Caki2 (cell line): Measurements from ENCODE around the gene GGNBP2. TPM values are rescaled to one million over a fixed set of nuclear protein-coding genes. Genes with fewer than 3 reads are reported as not detected.

Source experiments
- DNase-seq: peaks from one replicate; pipeline ENCODE4 v3.0.0-alpha.2; 2015; ENCODE audit warnings: low read depth
- in situ Hi-C: cut with HindIII; loops from 2 replicates; pipeline ENCODE4 v1.10.0; 2016; ENCODE audit warnings: low sequenced_read_pairs, low pct_unique_long_range_greater_than_20kb, mixed read lengths
- total RNA-seq: library from RNA; depleted of rRNA; stranded (reverse); fragments of >200 nt; shearing (Covaris generic); gene quantifications from 2 replicates; pipeline ENCODE4 v1.2.3, GENCODE V29; 2014; ENCODE audit warnings: low replicate concordance

Gene GGNBP2
- total RNA-seq, 1 experiment from 2014 or later = 40.0 TPM

DNA sequence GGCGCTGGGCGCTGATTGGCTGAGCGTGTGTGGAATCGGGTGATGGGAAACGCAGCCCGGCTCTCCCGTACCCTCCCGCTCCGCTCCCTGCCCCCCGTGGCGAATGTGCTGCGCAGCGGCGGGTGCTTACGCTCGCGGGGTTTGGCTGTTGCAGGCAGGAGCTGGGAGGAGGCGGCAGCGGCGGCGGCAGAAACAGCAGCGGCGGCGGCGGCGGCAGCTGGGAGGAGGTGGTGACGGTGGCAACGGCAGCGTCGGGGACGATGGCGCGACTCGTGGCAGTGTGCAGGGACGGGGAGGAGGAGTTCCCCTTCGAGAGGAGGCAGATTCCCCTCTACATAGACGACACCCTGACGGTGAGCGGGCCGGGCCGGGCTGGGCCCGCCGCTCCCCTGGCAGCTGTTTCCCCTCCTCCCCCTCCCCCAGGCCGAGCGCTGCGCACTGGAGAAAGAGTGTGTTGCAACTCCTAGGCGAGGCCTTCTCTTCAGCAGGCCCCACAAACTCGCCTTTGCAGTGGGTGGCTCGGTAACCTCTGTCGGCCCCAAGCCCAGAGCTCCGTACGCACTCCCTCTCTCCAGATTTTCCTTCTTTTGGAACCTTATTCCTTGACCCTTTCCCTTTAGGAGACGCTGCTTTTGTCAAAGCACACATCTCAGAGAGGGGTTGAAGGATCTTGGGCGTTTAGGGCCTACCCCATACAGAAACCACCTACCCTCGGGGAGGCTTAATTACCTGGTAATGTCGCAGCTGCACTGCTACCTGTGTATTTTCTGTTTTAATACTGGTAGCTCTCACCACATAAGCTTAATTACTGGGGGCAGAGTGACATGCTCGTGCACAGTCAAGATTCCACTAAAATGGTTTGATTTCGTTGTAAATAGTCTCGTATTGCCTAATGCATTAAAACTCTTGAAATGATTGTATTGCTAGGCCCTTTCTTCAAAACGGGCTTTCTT, 1.0 kb downstream of the GGNBP2 start:
- peak; percentile 97 for DNase-seq
- in situ Hi-C loops = no loop called here

DNA sequence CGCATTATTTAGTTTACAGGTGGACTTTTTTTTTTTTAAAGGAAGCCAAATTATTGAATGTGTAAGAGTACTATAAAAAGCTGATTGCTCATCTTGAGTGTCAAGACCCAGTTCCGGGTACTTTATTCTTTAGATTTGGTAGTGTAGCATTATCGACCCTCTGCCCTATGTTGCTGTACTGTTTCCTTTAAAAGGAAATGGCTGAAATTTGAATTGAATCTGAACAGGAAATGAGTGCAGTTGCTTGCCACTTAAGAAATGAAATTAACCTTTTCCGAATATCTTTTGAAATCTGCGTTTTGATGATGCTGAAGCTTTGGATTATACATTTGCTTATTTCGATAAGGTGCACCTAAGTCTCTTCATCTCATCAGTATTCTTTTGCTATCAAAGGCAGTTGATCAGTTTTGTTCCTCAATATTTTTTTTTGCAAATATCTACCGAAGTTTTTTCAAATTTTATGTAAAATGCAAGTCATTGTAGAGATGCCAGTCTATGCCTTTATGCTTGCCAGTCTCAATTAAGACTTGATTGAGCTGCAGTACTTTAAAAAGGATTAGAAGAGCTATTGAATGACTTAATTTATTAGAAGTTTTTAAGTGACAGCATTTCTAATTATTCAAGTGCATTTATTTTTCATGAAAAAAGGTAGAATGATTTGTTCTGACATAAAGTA, 1.8 kb downstream of the GGNBP2 start:
- in situ Hi-C loops = no loop called here
- no peak for DNase-seq

DNA sequence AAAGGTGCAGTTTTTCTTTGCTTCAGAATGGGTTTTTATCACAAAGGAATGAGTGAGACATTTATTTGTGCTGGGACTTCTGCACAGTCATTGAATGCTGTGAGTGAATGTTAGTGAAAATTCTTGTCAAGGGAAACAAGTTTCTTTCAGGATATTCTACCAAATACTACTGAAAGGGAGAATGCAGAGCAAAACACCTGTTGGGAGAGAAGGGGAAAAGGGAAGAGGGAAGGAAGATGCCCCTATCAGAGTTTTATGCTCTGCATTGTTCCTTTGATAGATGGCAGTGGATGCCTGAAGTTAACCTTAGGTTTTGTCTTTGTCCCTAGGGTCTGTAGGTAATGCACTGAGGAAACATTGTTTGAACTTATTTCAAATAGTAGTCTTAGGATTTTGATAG, 3.1 kb downstream of the GGNBP2 start:
- in situ Hi-C loops = no loop called here
- DNase-seq = no peak

DNA sequence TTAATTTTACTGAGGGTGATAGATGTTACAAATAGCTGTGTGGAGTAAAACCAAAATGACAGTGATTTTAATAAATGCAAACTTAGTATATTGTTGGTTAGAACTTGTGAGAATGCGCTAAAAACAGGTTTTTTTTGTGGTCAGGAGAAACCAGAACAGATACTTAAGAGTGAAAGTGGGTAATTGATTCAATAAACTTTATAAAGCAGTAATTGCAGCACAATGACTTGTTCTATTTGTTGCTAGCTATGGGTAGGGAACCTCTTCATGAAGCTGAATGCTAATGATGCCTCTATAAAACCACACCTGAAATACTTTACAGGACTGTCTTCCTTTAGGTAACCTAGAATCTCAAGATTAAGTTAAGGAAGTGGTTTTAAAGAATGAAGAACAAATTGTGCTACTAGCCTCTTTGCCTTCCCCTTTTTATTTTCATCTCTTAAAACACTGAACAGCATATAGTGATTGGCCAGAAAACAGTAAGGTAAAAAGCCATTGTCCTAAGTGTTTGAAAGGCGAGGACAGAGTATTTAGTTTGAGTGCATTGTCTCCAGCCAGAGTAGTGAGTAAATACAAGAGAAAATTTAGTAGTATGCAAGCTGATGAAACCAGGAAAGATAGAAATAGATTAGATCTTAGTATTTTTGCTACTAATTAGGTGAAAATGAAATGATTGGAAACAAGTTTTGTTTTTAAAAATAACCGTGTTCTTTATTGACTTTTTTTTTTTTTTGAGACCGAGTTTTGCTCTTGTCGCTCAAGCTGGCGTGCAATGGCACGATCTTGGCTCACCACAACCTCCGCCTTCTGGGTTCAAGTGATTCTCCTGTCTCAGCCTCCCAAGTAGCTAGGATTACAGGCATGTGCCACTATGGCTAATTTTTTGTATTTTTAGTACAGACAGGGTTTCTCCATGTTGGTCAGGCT, 6.0 kb downstream of the GGNBP2 start:
- no peak for DNase-seq
- in situ Hi-C loops = no loop called here

GRCh38 chr17:36553459-36553858, 8.7 kb downstream of the GGNBP2 start:
- in situ Hi-C loops = no loop called here
- DNase-seq = no peak

- in situ Hi-C loops = no loop called here
Observed at GRCh38 chr17:36566081-36566480, 21.4 kb downstream of the GGNBP2 start.

DNA sequence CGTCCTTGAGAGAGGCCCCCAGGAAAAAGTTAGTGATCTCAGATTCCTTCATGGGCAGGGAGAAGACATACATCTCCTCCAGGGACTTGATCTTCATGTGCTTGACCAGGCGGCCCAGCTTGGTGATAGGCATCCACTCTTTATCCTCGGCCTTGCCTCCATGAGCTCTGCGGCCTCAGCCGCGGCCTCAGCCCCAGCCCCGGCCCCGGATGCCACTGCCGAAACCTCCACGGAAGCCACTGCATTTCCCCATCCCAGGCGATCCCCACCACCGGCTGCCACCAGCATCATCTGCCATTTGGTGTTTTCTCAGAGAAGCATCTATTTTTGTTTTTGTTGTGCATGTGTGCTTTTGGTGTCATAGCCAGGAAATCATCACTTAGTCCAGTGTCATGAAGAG, 30.3 kb downstream of the GGNBP2 start:
- no peak for DNase-seq
- in situ Hi-C loops = no loop called here

More at GRCh38 chr17:36566081-36566480, 21.4 kb downstream of the GGNBP2 start:
- DNase-seq = no peak

- in situ Hi-C loops = no loop called here
- no peak for DNase-seq
Observed at GRCh38 chr17:36576793-36577192, 32.1 kb downstream of the GGNBP2 start.

DNA sequence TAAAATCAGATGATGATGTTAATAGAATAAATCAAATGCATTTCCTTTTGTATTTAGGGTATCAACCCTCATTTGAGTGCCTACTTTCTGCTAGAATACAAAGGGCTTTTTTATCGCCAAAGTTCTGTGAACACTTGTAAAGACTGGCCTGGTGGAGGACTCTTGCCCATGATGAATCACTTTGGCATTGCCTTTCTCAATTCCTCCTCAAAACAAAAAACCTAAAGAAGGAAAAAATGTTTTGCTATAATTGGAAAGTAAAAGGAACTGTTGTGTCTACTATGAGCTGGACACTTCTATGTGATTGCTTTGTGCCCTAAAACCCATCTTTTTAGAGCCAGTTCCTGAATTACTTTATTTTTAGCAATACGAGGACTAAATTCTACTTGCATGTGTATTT, 34.0 kb downstream of the GGNBP2 start:
- in situ Hi-C loops = no loop called here
- no peak for DNase-seq

DNA sequence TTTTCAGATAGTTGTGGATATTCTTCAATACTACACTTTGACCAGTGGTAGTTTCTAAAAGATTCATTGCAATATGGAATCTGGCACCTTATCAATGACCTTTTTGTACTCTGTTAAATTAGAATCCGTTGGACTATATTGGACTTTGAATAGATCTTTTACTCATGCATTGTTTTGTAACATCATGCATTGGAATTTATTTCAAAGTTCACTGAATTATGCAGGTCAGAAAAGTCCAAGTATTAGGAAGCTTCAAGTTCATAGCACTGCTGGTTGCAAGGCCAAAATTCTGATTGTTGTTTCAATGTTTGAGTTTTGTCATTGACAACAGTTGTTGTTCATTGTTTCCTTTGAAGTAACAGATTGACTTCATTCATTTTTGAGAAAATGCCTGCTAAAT, 39.1 kb downstream of the GGNBP2 start:
- in situ Hi-C loops = no loop called here
- no peak for DNase-seq

DNA sequence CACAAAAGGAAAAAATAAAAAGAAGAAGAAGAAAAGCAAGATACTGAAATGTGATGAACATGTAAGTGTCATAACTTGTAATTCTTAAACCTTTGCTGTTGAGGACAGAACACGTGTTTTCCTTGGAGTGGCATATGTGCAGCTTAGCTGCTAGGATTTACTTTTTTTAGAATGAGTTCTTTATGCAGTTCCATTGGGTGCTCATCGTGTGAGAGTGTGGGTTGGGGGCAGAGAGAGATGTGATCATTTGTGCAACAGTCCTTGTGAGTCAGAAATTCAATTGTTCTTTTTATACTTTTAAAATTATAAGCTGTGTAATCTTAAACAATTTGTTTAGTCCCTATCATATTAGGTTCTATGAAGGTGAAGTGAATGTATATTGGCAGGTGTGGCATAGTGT, 41.4 kb downstream of the GGNBP2 start:
- no peak for DNase-seq
- in situ Hi-C loops = no loop called here

GRCh38 chr17:36590082-36590481, 45.4 kb downstream of the GGNBP2 start:
- in situ Hi-C loops = no loop called here

DNA sequence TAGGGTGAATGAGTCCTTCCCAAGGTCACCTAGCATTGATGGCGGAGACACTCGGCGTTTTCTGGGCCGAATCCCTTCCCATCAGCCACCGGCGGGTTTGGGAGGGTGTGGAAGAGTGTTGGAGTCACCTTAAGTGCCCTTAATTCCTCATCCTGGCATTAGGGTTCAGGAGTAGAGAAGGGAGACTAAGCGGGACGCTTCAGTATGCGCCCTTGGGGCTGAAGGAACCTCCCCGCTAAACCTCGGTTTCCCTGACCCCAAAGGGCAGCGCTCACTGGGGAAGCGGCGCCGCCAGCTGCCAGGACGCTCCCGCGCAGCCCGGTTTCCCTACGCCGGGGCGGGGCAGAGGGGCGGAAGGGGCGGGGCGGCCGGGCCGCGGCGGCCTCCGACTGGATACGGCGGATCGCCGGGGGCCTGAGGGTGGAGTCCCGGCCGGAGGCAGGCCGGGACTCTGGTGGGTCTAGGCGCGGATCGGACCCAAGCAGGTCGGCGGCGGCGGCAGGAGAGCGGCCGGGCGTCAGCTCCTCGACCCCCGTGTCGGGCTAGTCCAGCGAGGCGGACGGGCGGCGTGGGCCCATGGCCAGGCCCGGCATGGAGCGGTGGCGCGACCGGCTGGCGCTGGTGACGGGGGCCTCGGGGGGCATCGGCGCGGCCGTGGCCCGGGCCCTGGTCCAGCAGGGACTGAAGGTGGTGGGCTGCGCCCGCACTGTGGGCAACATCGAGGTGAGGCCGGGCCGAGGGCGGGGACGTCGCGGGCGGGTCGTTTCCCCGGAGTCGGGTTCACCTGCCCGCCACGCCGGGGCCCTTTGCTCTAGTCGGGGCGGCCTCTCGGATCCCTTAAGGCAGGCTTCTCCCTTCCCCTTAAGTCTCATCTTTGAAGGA, 47.0 kb downstream of the GGNBP2 start, which contains the start of gene DHRS11:
Gene DHRS11, plus strand, starts transcription at position 446 of the 882 bp plus-strand sequence. Its CDS starts 131 bp downstream, at position 577.
- in situ Hi-C loops = no loop called here
- DNase-seq = peak; percentile 62

More at GRCh38 chr17:36590082-36590481, 45.4 kb downstream of the GGNBP2 start:
- DNase-seq = no peak

DNA sequence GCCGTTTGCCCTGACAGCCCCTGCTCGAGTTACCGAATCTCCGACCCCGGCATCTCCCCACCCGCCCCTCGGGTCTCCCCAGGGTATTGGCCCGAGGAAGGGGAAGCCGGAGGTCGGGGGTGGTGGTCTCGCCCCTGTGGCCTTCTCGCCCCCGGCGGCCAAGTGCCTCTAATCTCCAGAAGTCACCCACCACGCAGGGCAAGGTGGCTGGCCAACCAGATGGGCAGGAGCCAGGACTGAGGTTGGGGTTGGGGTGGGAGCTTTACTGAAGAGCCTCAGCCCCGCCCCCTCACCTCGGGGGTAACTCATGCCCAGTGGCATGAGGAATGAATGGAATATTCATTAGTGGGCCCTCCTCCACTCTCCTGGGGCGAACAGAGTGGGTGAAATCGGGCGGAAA, 47.6 kb downstream of the GGNBP2 start:
- no peak for DNase-seq
- in situ Hi-C loops = no loop called here

DNA sequence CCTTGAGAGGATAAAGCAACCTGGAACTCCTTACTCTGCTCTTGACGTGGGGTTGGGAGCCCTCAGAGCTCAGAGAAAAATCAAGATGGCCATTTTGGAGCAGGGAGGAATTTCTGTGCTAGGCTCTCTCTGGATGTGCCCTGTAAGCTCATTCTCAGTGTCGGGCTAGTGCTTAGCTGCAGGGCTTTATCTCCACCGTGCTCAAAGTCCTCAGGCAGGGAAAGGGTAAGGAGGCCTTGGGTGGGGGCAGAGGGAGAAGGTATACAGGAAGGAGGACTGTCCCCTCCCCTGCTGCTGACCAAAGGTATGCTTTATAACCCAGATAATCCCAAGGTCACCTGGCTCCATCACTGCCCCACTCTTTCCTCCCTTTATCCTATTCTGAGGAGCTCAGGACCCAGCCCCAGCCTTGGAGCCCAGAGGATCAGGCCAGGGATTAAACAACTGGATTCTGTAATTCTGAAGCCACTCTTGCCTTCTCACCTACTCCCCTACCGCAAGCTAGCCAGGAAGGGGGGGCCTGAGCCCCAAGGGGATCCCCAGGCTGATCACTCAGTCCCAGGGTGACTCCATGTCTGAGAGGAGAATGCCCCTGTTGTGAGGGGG, 48.1 kb downstream of the GGNBP2 start:
- in situ Hi-C loops = no loop called here
- DNase-seq = peak; percentile 30

DNA sequence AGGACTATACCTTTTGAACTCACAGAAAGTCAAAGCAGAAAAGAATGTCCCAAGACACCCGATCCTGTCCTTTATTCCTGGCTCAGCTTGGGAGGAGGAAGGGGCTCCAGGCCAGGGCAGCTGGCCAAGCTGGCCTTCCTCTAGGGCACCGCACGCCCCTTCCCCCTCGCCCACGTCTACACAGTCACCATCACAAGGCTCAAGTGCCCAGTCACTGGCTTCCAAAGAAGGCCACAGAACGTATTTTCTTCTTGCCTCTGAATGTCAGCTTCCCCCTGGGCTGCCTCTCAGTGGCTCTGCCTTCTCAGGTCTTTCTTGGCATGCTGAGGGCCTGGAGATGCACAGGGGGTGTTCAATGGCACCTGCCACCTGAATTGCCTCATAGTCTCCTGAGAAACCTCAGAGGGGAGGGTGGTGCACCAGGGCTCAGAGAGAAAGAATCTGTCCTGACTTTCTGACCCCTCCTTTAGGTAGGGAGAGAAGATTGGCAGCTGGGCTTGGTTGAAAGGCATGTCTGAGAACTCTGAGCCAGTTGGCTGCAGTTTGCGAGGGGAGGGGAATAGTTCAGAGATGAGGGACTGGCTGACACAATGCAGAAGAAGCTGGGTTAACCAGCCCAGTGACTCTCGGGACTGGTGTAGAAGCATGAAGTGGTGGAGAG, 49.1 kb downstream of the GGNBP2 start:
- no peak for DNase-seq
- in situ Hi-C loops = no loop called here
